SKM-1 treated with dmso at 0.1 percent for 144 hours (cell line): ENCODE results near the gene MAP4K3.
A peak's percentile ranks its signal among the peaks of the same experiment; 100 is the strongest.
"Not testable (repeated sequence)": the region's sequence is repeated elsewhere in the genome, so short reads cannot be mapped to it uniquely, and the experiment has no call there.

Experiments used
- DNase-seq: peaks from one replicate; lab custom pipeline; 2025; ENCODE audit not compliant: unreplicated experiment; lab: John Stamatoyannopoulos, UW

Gene MAP4K3

GRCh38 chr2:39246382-39246980 is 190.6 kb downstream of the MAP4K3 start:
- no peak for DNase-seq

GRCh38 chr2:39244963-39245625 is 192.0 kb downstream of the MAP4K3 start:
- peak; percentile 40 for DNase-seq

- not testable (repeated sequence) for DNase-seq
These were observed 192.7 kb downstream of the MAP4K3 start for GRCh38 chr2:39244241-39244862.

GRCh38 chr2:39243469-39244123 is 193.5 kb downstream of the MAP4K3 start, which contains the start of gene CDKL4:
Gene CDKL4, minus strand, starts transcription at chr2:39243970.
- DNase-seq, result no peak

- no peak for DNase-seq
These were observed 195.5 kb downstream of the MAP4K3 start for GRCh38 chr2:39241588-39241987.

GRCh38 chr2:39240758-39241157 is 196.3 kb downstream of the MAP4K3 start:
- DNase-seq, result no peak

GRCh38 chr2:39234754-39235153 is 202.3 kb downstream of the MAP4K3 start:
- no peak for DNase-seq

- no peak for DNase-seq
These were observed 204.9 kb downstream of the MAP4K3 start for GRCh38 chr2:39232141-39232540.

GRCh38 chr2:39228413-39229209 is 208.5 kb downstream of the MAP4K3 start:
- no peak for DNase-seq

- DNase-seq, result peak; percentile 58
These were observed 209.3 kb downstream of the MAP4K3 start for GRCh38 chr2:39227628-39228412.

- no peak for DNase-seq
These were observed 211.5 kb downstream of the MAP4K3 start for GRCh38 chr2:39225567-39225966.

- no peak for DNase-seq
These were observed 213.2 kb downstream of the MAP4K3 start for GRCh38 chr2:39223909-39224308.

- no peak for DNase-seq
These were observed 215.6 kb downstream of the MAP4K3 start for GRCh38 chr2:39221459-39221858.

GRCh38 chr2:39220136-39220535 is 216.9 kb downstream of the MAP4K3 start:
- DNase-seq, result no peak

- no peak for DNase-seq
These were observed 218.7 kb downstream of the MAP4K3 start for GRCh38 chr2:39218391-39218790.

GRCh38 chr2:39217192-39217550 is 219.9 kb downstream of the MAP4K3 start:
- DNase-seq, result no peak

GRCh38 chr2:39216346-39217191 is 220.5 kb downstream of the MAP4K3 start:
- DNase-seq, result peak; percentile 44

- DNase-seq, result no peak
These were observed 221.5 kb downstream of the MAP4K3 start for GRCh38 chr2:39215545-39215944.

GRCh38 chr2:39213015-39213414 is 224.1 kb downstream of the MAP4K3 start:
- DNase-seq, result no peak
